ENCODE results near the gene RRP8. TPM values are rescaled to one million over a fixed set of nuclear protein-coding genes. Genes with fewer than 3 reads are reported as not detected.

The RRP8 gene
- total RNA-seq, 2 experiments from 2014 or later = 26.4 to 33.6 TPM

GRCh38 chr11:6570691-6571427, 32.6 kb downstream of the RRP8 start:
- no peaks in the 10 kb centered on the region for H3K79me2 ChIP-seq (ENCODE audit: insufficient read depth, low read depth, low read length)
- H3K36me3 ChIP-seq (ENCODE audit: insufficient read depth, low read length) = no peaks in the 10 kb centered on the region
- intact Hi-C loops (cut with micrococcal nuclease; ENCODE audit: unreplicated experiment) = no loop called here
- H3K27ac ChIP-seq (ENCODE audit: low read depth, low read length, poor library complexity, severe bottlenecking) = no peak overlapping the region
- H3K9me3 ChIP-seq (ENCODE audit: low read length) = no peaks in the 10 kb centered on the region
- H4K20me1 ChIP-seq (ENCODE audit: insufficient read depth, low read length) = no peaks in the 10 kb centered on the region
- no peaks in the 10 kb centered on the region for H3K9me2 ChIP-seq (ENCODE audit: insufficient read depth, low read length)
- H3K4me2 ChIP-seq (ENCODE audit: low read length) = no peak overlapping the region
- no peak for DNase-seq (ENCODE audit: low spot score)
- no peak for TF ChIP-seq EZH2phosphoT487 (IDR thresholded peaks at IDR 0.05; ENCODE audit: borderline replicate concordance, low read depth, low read length)
- no peak for TF ChIP-seq CTCF (conservative IDR thresholded peaks at IDR 0.05; ENCODE audit: low read length)
- no TSS peak for BruUV-seq (replicated peaks)
- H3K4me3 ChIP-seq (ENCODE audit: low read depth, low read length, poor library complexity, severe bottlenecking) = no peak overlapping the region
- H3K4me1 ChIP-seq (ENCODE audit: insufficient read depth, low read length, poor library complexity, severe bottlenecking) = no peaks in the 10 kb centered on the region
- ChIA-PET CTCF (ENCODE audit: unreplicated experiment) (interaction anchor here (0.7 kb wide), 1 partner anchor 132 kb away, joined by 3 read pairs; no protein-coding TSS in a partner anchor), POLR2A (no interaction called here)
- no peak overlapping the region for H2AFZ ChIP-seq (ENCODE audit: low read length)

GRCh38 chr11:6569706-6570105, 33.7 kb downstream of the RRP8 start:
- no peaks in the 10 kb centered on the region for H3K36me3 ChIP-seq (ENCODE audit: insufficient read depth, low read length)
- H4K20me1 ChIP-seq (ENCODE audit: insufficient read depth, low read length) = no peaks in the 10 kb centered on the region
- CTCF ChIA-PET (ENCODE audit: unreplicated experiment) = no interaction called here
- no peak overlapping the region for H3K4me2 ChIP-seq (ENCODE audit: low read length)
- H2AFZ ChIP-seq (ENCODE audit: low read length) = no peak overlapping the region
- POLR2A ChIA-PET = interaction anchor here (0.7 to 0.8 kb wide), 2 partner anchors 9 to 102 kb away, joined by 3 to 9 read pairs; no protein-coding TSS in a partner anchor
- TF ChIP-seq CTCF (conservative IDR thresholded peaks at IDR 0.05; ENCODE audit: low read length) = no peak
- no peak for TF ChIP-seq EZH2phosphoT487 (IDR thresholded peaks at IDR 0.05; ENCODE audit: borderline replicate concordance, low read depth, low read length)
- no peaks in the 10 kb centered on the region for H3K9me2 ChIP-seq (ENCODE audit: insufficient read depth, low read length)
- H3K4me1 ChIP-seq (ENCODE audit: insufficient read depth, low read length, poor library complexity, severe bottlenecking) = no peaks in the 10 kb centered on the region
- intact Hi-C loops (cut with micrococcal nuclease; ENCODE audit: unreplicated experiment) = no loop called here
- no peaks in the 10 kb centered on the region for H3K9me3 ChIP-seq (ENCODE audit: low read length)
- BruUV-seq (replicated peaks) = no TSS peak
- H3K4me3 ChIP-seq (ENCODE audit: low read depth, low read length, poor library complexity, severe bottlenecking) = no peak overlapping the region
- no peak overlapping the region for H3K27ac ChIP-seq (ENCODE audit: low read depth, low read length, poor library complexity, severe bottlenecking)
- no peak for DNase-seq (ENCODE audit: low spot score)
- H3K79me2 ChIP-seq (ENCODE audit: insufficient read depth, low read depth, low read length) = no peaks in the 10 kb centered on the region
